DND-41 (cell line): ENCODE results near the gene CNTNAP5.

Experiments used
- ATAC-seq: fragments of 200-7000 bp; cut with Tn5 transposase; 3 replicates; pipeline ENCODE4 v1.9.1; 2021; ENCODE audit warnings: low read depth; ENCODE audit not compliant: insufficient read depth
- DNase-seq: peaks from one replicate; pipeline ENCODE4 v3.0.0-alpha.2; 2020
- H2AFZ ChIP-seq: 2 replicates; pipeline ENCODE4 v1.6.0; 2012; ENCODE audit warnings: low read depth, low read length
- H3K27ac ChIP-seq: 2 replicates; pipeline ENCODE4 v1.5.1; 2012; ENCODE audit warnings: low read length, inconsistent platforms
- H3K27me3 ChIP-seq: fragments of 200-600 bp; sonication (generic); 2 replicates; pipeline ENCODE4 v1.6.0; 2012; ENCODE audit warnings: low read length, mild to moderate bottlenecking, inconsistent platforms; ENCODE audit not compliant: insufficient read depth, poor library complexity
- H3K36me3 ChIP-seq: 2 replicates; pipeline ENCODE4 v1.5.1; 2012; ENCODE audit warnings: low read length, inconsistent platforms; ENCODE audit not compliant: insufficient read depth
- H3K4me1 ChIP-seq: 2 replicates; pipeline ENCODE4 v1.5.1; 2012; ENCODE audit warnings: mild to moderate bottlenecking, low read length; ENCODE audit not compliant: insufficient read depth
- H3K4me2 ChIP-seq: 2 replicates; pipeline ENCODE4 v1.6.0; 2012; ENCODE audit warnings: mild to moderate bottlenecking, moderate library complexity, low read length, inconsistent platforms; ENCODE audit not compliant: insufficient read depth
- H3K4me3 ChIP-seq, 2 experiments: fragments of 200-600 bp in 1 of 2; shearing (Covaris generic) in 1 of 2; 2 replicates each; pipeline ENCODE4 v1.5.1; 2012 to 2016; ENCODE audit warnings: inconsistent platforms in 2 of 2, low read length in 2 of 2, mild to moderate bottlenecking in 2 of 2, low read depth in 1 of 2, moderate library complexity in 1 of 2
- H3K79me2 ChIP-seq: 2 replicates; pipeline ENCODE4 v1.6.0; 2012; ENCODE audit warnings: low read length, inconsistent platforms; ENCODE audit not compliant: insufficient read depth
- H3K9ac ChIP-seq: 2 replicates; pipeline ENCODE4 v1.6.0; 2012; ENCODE audit warnings: low read depth, mild to moderate bottlenecking, inconsistent platforms, low read length, moderate library complexity
- H3K9me3 ChIP-seq: 2 replicates; pipeline ENCODE4 v1.5.1; 2012; ENCODE audit warnings: low read length, moderate library complexity, mild to moderate bottlenecking, inconsistent platforms; ENCODE audit not compliant: insufficient read depth, severe bottlenecking
- H4K20me1 ChIP-seq: 2 replicates; pipeline ENCODE4 v1.6.0; 2012; ENCODE audit warnings: low read length; ENCODE audit not compliant: insufficient read depth
- CTCF ChIP-seq: IDR thresholded peaks from 2 replicates; pipeline ENCODE4 v1.5.1; 2012; ENCODE audit warnings: borderline replicate concordance, low read length, moderate library complexity, mild to moderate bottlenecking; ENCODE audit not compliant: poor library complexity, severe bottlenecking; ENCODE audit errors: extremely low read depth
- EZH2 ChIP-seq: IDR thresholded peaks from 3 replicates; pipeline ENCODE4 v1.6.1; 2012; ENCODE audit warnings: borderline replicate concordance, low read depth, mild to moderate bottlenecking, moderate library complexity, low read length, inconsistent platforms; ENCODE audit not compliant: severe bottlenecking

CNTNAP5 gene

GRCh38 chr2:124088616-124089015, 63.5 kb downstream of the CNTNAP5 start:
- H4K20me1 ChIP-seq = no peaks in the 10 kb centered on the region
- no peak overlapping the region for H3K27ac ChIP-seq
- TF ChIP-seq CTCF (no peak), EZH2 (no peak)
- H3K36me3 ChIP-seq = no peaks in the 10 kb centered on the region
- H3K4me2 ChIP-seq = no peak overlapping the region
- H3K4me1 ChIP-seq = no peaks in the 10 kb centered on the region
- no peaks in the 10 kb centered on the region for H3K27me3 ChIP-seq
- H3K9ac ChIP-seq = no peak overlapping the region
- no peaks in the 10 kb centered on the region for H3K79me2 ChIP-seq
- H3K9me3 ChIP-seq = no peaks in the 10 kb centered on the region
- DNase-seq (no peak), ATAC-seq (no peak)
- no peak overlapping the region for H2AFZ ChIP-seq
- H3K4me3 ChIP-seq = no peak overlapping the region

- H3K4me2 ChIP-seq = no peak overlapping the region
- H3K27ac ChIP-seq = no peak overlapping the region
- no peak overlapping the region for H3K9ac ChIP-seq
- DNase-seq (no peak), ATAC-seq (no peak)
- TF ChIP-seq EZH2 (no peak), CTCF (no peak)
- no peaks in the 10 kb centered on the region for H3K27me3 ChIP-seq
- no peaks in the 10 kb centered on the region for H4K20me1 ChIP-seq
- H3K4me3 ChIP-seq = no peak overlapping the region
- no peaks in the 10 kb centered on the region for H3K36me3 ChIP-seq
- no peaks in the 10 kb centered on the region for H3K4me1 ChIP-seq
- H3K79me2 ChIP-seq = no peaks in the 10 kb centered on the region
- no peaks in the 10 kb centered on the region for H3K9me3 ChIP-seq
- no peak overlapping the region for H2AFZ ChIP-seq
These were observed 66.6 kb downstream of the CNTNAP5 start for GRCh38 chr2:124091721-124092120.

GRCh38 chr2:124092651-124093050, 67.6 kb downstream of the CNTNAP5 start:
- Histone ChIP-seq H3K36me3 (no peaks in the 10 kb centered on the region), H3K9ac (no peak overlapping the region), H2AFZ (no peak overlapping the region), H3K4me3 (no peak overlapping the region), H3K27ac (no peak overlapping the region), H3K4me1 (no peaks in the 10 kb centered on the region), H3K79me2 (no peaks in the 10 kb centered on the region), H3K9me3 (no peaks in the 10 kb centered on the region), H3K4me2 (no peak overlapping the region), H3K27me3 (no peaks in the 10 kb centered on the region), H4K20me1 (no peaks in the 10 kb centered on the region)
- DNase-seq (no peak), ATAC-seq (no peak)
- TF ChIP-seq CTCF = no peak
- no peak for TF ChIP-seq EZH2

- no peak overlapping the region for H3K4me3 ChIP-seq
These were observed 79.8 kb downstream of the CNTNAP5 start for GRCh38 chr2:124104914-124105313.

More at GRCh38 chr2:124104914-124105313, 79.8 kb downstream of the CNTNAP5 start:
- H3K27ac ChIP-seq = no peak overlapping the region
- H4K20me1 ChIP-seq = no peaks in the 10 kb centered on the region
- H3K4me2 ChIP-seq = no peak overlapping the region
- H3K9me3 ChIP-seq = no peaks in the 10 kb centered on the region
- H3K9ac ChIP-seq = no peak overlapping the region
- no peaks in the 10 kb centered on the region for H3K4me1 ChIP-seq
- no peaks in the 10 kb centered on the region for H3K79me2 ChIP-seq
- H3K36me3 ChIP-seq = no peaks in the 10 kb centered on the region
- no peak for ATAC-seq
- no peaks in the 10 kb centered on the region for H3K27me3 ChIP-seq
- no peak overlapping the region for H2AFZ ChIP-seq
- no peak for DNase-seq
- no peak for TF ChIP-seq CTCF
- no peak for TF ChIP-seq EZH2
